ENCODE data around the gene ERC1.

ERC1 gene

GRCh38 chr12:1445807-1446206 is 454.8 kb downstream of the ERC1 start:
- H3K4me3 Mint-ChIP-seq, result no peak overlapping the region
- DNase-seq (ENCODE audit: low spot score in 2 of 2) (no peak), ATAC-seq (replicated peaks; ENCODE audit: extremely low read depth, poor library complexity, severe bottlenecking) (no peak)
- no peak overlapping the region for H3K27ac Mint-ChIP-seq (ENCODE audit: low read depth)
- no peaks in the 10 kb centered on the region for H3K27me3 Mint-ChIP-seq
- no peaks in the 10 kb centered on the region for H3K9me3 Mint-ChIP-seq
- H3K4me1 Mint-ChIP-seq, result no peaks in the 10 kb centered on the region
- H3K36me3 Mint-ChIP-seq (ENCODE audit: insufficient read depth), result peaks cover 18% of the 10 kb centered on the region

DNA sequence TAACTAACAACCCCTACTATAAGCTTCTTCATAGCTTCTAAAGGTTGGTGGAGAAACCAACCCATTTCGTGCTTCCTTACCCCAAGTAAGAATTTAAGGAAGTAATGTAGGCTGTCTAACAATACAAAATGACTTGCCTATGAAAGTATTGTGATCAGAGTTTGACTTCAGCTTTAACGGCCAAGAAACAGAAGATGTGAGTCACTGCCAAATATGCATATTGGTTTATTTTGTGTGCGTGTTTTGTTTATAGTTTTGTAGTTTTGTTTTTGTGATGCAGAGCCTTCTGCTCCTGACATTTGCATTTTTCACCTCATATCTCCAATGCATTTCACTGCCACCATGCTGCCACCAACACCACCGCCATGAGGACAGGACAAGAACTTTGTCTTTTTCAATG is 457.3 kb downstream of the ERC1 start:
- no peak for ATAC-seq (replicated peaks; ENCODE audit: extremely low read depth, poor library complexity, severe bottlenecking)
- H3K36me3 Mint-ChIP-seq (ENCODE audit: insufficient read depth), result peaks cover 18% of the 10 kb centered on the region
- H3K4me3 Mint-ChIP-seq, result no peak overlapping the region
- no peaks in the 10 kb centered on the region for H3K27me3 Mint-ChIP-seq
- no peak for DNase-seq (ENCODE audit: low spot score in 2 of 2)
- no peak overlapping the region for H3K27ac Mint-ChIP-seq (ENCODE audit: low read depth)
- H3K9me3 Mint-ChIP-seq, result no peaks in the 10 kb centered on the region
- H3K4me1 Mint-ChIP-seq, result no peaks in the 10 kb centered on the region

DNA sequence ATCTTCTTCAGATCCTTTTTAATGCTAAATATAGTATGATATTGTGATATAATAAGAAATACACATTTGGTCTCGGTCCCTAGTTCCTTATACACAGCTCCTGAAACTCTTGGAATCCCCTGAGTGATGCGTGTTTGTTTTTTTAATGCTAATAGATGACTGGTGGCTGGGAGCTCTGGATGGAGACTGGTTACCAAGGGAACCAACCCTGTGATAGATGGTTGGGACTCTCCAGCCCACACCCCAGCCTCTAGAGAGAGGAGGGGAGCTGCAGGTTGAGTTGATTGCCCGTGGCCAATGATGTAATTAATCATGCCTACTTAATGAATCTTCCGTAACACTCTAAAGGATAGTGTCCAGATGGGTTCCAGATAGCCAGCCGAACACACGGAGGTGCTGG is 462.8 kb downstream of the ERC1 start:
- Mint-ChIP-seq H3K27me3 (no peaks in the 10 kb centered on the region), H3K36me3 (ENCODE audit: insufficient read depth) (peaks cover 3% of the 10 kb centered on the region), H3K9me3 (no peaks in the 10 kb centered on the region), H3K4me3 (no peak overlapping the region), H3K27ac (ENCODE audit: low read depth) (no peak overlapping the region), H3K4me1 (no peaks in the 10 kb centered on the region)
- no peak for DNase-seq (ENCODE audit: low spot score in 2 of 2)
- no peak for ATAC-seq (replicated peaks; ENCODE audit: extremely low read depth, poor library complexity, severe bottlenecking)

DNA sequence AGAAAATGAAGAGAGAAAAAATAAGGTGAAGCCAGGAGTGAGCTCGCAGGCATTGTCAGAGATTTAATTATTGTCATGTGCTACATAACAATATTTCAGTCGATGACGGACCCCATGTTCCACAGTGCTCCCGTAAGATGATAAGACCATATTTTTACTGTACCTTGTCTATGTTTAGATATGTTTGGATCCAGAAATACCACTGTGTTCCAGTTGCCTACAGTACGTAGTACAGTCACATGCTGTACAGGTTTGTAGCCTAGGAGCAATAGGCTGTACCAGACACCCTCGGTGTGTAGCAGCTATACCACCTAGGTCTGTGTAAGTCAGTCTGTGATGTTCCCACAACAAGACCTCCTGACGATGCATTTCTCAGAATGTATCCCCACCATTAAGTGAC is 465.9 kb downstream of the ERC1 start:
- H3K4me3 Mint-ChIP-seq, result no peak overlapping the region
- H3K4me1 Mint-ChIP-seq, result no peaks in the 10 kb centered on the region
- ATAC-seq (replicated peaks; ENCODE audit: extremely low read depth, poor library complexity, severe bottlenecking) (no peak), DNase-seq (ENCODE audit: low spot score in 2 of 2) (no peak)
- no peaks in the 10 kb centered on the region for H3K27me3 Mint-ChIP-seq
- H3K9me3 Mint-ChIP-seq, result no peaks in the 10 kb centered on the region
- no peak overlapping the region for H3K27ac Mint-ChIP-seq (ENCODE audit: low read depth)
- H3K36me3 Mint-ChIP-seq (ENCODE audit: insufficient read depth), result peaks cover 3% of the 10 kb centered on the region

DNA sequence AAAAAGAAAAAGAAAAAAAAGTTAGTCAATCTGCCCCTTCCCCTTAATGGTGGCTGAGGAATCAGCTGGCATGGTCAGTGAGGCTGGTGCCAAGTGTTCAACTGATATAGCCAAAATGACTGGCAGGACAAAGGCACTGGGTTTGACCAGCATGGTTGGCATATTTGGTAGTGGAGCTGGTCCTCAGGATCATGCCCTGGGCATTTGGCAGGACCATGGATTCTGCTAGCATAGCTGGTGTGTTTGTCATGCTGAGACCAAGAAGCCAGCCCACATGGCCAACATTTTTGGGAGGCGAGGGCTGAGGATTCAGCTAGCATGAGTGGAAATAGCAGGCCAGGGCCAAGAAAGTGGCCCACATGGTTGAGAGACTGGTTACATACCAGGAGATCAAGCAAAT is 466.9 kb downstream of the ERC1 start:
- Mint-ChIP-seq H3K9me3 (no peaks in the 10 kb centered on the region), H3K4me3 (no peak overlapping the region), H3K27ac (ENCODE audit: low read depth) (no peak overlapping the region), H3K4me1 (no peaks in the 10 kb centered on the region), H3K36me3 (ENCODE audit: insufficient read depth) (peaks cover 3% of the 10 kb centered on the region), H3K27me3 (no peaks in the 10 kb centered on the region)
- ATAC-seq (replicated peaks; ENCODE audit: extremely low read depth, poor library complexity, severe bottlenecking), result no peak
- no peak for DNase-seq (ENCODE audit: low spot score in 2 of 2)

GRCh38 chr12:1459339-1459738 is 468.3 kb downstream of the ERC1 start:
- no peak overlapping the region for H3K4me3 Mint-ChIP-seq
- no peaks in the 10 kb centered on the region for H3K4me1 Mint-ChIP-seq
- DNase-seq (ENCODE audit: low spot score in 2 of 2) (no peak), ATAC-seq (replicated peaks; ENCODE audit: extremely low read depth, poor library complexity, severe bottlenecking) (no peak)
- no peak overlapping the region for H3K27ac Mint-ChIP-seq (ENCODE audit: low read depth)
- no peaks in the 10 kb centered on the region for H3K9me3 Mint-ChIP-seq
- no peaks in the 10 kb centered on the region for H3K27me3 Mint-ChIP-seq
- H3K36me3 Mint-ChIP-seq (ENCODE audit: insufficient read depth), result peaks cover 5% of the 10 kb centered on the region

GRCh38 chr12:1463073-1463905 is 472.3 kb downstream of the ERC1 start:
- ATAC-seq (replicated peaks; ENCODE audit: extremely low read depth, poor library complexity, severe bottlenecking) (no peak), DNase-seq (ENCODE audit: low spot score in 2 of 2) (no peak)
- H3K36me3 Mint-ChIP-seq (ENCODE audit: insufficient read depth), result peaks cover 9% of the 10 kb centered on the region
- H3K27me3 Mint-ChIP-seq, result no peaks in the 10 kb centered on the region
- H3K4me1 Mint-ChIP-seq, result no peaks in the 10 kb centered on the region
- no peak overlapping the region for H3K4me3 Mint-ChIP-seq
- no peaks in the 10 kb centered on the region for H3K9me3 Mint-ChIP-seq
- H3K27ac Mint-ChIP-seq (ENCODE audit: low read depth), result no peak overlapping the region

DNA sequence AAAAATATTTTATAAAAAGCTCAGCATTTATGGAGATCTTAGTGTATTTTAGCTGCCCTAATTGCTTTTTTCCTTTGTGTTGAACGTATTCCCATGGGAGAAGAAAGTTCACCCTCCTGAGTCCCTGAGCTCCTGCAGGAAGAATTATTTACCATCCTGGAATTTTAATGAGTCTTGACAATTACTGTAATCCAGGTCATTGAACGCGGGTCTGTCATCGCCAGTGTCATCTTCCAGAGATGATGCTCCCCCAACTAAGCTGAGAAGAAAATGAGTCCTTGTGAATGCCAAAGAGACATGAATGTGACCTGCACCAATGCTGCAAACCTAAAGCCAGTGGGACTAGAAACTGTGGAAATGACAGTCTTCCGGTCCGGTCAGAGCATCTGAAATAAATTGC is 473.9 kb downstream of the ERC1 start:
- no peaks in the 10 kb centered on the region for H3K9me3 Mint-ChIP-seq
- no peak for DNase-seq (ENCODE audit: low spot score in 2 of 2)
- no peak overlapping the region for H3K27ac Mint-ChIP-seq (ENCODE audit: low read depth)
- H3K4me1 Mint-ChIP-seq, result no peaks in the 10 kb centered on the region
- no peak overlapping the region for H3K4me3 Mint-ChIP-seq
- ATAC-seq (replicated peaks; ENCODE audit: extremely low read depth, poor library complexity, severe bottlenecking), result no peak
- peaks cover 8% of the 10 kb centered on the region for H3K36me3 Mint-ChIP-seq (ENCODE audit: insufficient read depth)
- H3K27me3 Mint-ChIP-seq, result no peaks in the 10 kb centered on the region

DNA sequence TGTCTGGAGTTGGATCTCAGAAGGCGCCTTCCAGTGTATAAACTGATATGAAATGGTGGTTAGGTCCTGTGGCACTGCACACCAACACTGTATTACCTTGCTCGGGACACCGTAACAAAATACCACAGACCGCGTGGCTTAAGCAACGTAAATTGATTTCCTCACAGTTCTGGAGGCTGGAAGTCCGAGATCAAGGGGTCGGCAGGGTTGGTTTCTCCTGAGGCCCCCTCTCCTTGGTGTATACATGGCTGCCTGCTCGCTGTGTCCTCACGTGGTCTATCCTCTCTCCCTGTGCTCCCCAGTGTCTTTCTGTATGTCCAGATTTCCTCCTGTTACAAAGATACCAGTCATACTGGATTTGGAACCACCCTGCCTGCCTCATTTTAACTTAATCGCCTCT is 475.0 kb downstream of the ERC1 start:
- H3K4me3 Mint-ChIP-seq, result no peak overlapping the region
- H3K27ac Mint-ChIP-seq (ENCODE audit: low read depth), result no peak overlapping the region
- no peaks in the 10 kb centered on the region for H3K4me1 Mint-ChIP-seq
- ATAC-seq (replicated peaks; ENCODE audit: extremely low read depth, poor library complexity, severe bottlenecking), result no peak
- H3K36me3 Mint-ChIP-seq (ENCODE audit: insufficient read depth), result peaks cover 8% of the 10 kb centered on the region
- no peaks in the 10 kb centered on the region for H3K9me3 Mint-ChIP-seq
- H3K27me3 Mint-ChIP-seq, result no peaks in the 10 kb centered on the region
- no peak for DNase-seq (ENCODE audit: low spot score in 2 of 2)

DNA sequence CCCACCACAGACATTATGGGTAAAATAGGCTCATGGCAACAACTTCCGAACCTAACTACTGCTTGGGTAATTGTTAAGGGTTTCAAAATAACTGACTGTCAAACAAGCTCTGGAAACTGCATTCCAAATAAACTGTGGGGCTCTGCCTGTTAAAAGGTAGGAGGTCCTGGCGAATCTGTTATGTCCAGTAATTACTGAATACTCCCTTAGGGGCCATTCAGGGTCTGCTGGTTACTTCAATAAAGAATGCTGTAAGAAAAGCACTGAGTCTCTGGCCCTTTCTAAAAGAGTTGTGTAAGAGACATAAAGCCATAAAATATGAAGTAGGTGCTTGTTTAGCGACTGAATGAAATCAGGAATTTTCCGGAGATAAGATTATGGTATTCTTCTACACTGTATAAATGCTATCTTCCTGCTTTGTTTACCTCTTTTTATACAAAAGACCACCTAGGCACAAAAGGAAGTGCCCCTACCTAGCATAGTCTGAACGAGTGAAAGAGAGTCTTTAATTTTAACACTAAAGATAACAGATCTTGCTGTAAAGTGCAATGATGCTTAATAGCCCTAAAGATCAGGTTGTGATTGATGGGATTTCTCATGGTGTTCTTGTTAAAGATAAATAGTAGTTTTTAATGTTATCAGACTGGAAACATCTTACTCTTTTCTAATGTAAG is 475.6 kb downstream of the ERC1 start:
- Mint-ChIP-seq H3K9me3 (no peaks in the 10 kb centered on the region), H3K4me3 (no peak overlapping the region), H3K4me1 (no peaks in the 10 kb centered on the region), H3K36me3 (ENCODE audit: insufficient read depth) (peaks cover 8% of the 10 kb centered on the region), H3K27ac (ENCODE audit: low read depth) (no peak overlapping the region), H3K27me3 (no peaks in the 10 kb centered on the region)
- no peak for ATAC-seq (replicated peaks; ENCODE audit: extremely low read depth, poor library complexity, severe bottlenecking)
- DNase-seq (ENCODE audit: low spot score in 2 of 2), result no peak

DNA sequence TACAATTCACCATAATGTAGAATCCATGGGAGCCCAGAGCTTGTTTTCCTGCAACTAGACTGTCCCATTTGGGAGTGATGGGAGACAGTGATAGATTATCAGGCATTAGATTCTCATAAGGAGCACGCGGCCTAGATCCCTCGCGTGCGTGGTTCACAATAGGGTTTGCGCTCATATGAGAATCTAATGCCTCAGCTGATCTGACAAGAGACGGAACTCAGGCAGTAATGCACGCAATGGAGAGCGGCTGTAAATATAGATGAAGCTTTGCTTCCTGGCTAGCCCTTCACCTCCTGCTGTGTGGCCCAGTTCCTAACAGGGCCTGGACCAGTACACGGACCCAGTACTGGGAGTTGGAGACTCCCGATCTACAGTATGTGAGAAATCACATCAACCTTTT is 476.7 kb downstream of the ERC1 start:
- Mint-ChIP-seq H3K27ac (ENCODE audit: low read depth) (no peak overlapping the region), H3K27me3 (no peaks in the 10 kb centered on the region), H3K36me3 (ENCODE audit: insufficient read depth) (peaks cover 8% of the 10 kb centered on the region), H3K9me3 (no peaks in the 10 kb centered on the region), H3K4me3 (no peak overlapping the region), H3K4me1 (peaks cover 6% of the 10 kb centered on the region)
- ATAC-seq (replicated peaks; ENCODE audit: extremely low read depth, poor library complexity, severe bottlenecking), result no peak
- no peak for DNase-seq (ENCODE audit: low spot score in 2 of 2)

- ATAC-seq (replicated peaks; ENCODE audit: extremely low read depth, poor library complexity, severe bottlenecking) (no peak), DNase-seq (ENCODE audit: low spot score in 2 of 2) (no peak)
- Mint-ChIP-seq H3K4me3 (no peak overlapping the region), H3K9me3 (no peaks in the 10 kb centered on the region), H3K36me3 (ENCODE audit: insufficient read depth) (peaks cover 6% of the 10 kb centered on the region), H3K4me1 (peaks cover 6% of the 10 kb centered on the region), H3K27me3 (no peaks in the 10 kb centered on the region), H3K27ac (ENCODE audit: low read depth) (no peak overlapping the region)
Observed at GRCh38 chr12:1469070-1469469, 478.0 kb downstream of the ERC1 start.

GRCh38 chr12:1470051-1470450 is 479.0 kb downstream of the ERC1 start:
- Mint-ChIP-seq H3K36me3 (ENCODE audit: insufficient read depth) (peaks cover 4% of the 10 kb centered on the region), H3K27ac (ENCODE audit: low read depth) (no peak overlapping the region)
- no peak for DNase-seq (ENCODE audit: low spot score in 2 of 2)

More at GRCh38 chr12:1470051-1470450, 479.0 kb downstream of the ERC1 start:
- H3K4me1 Mint-ChIP-seq, result peaks cover 6% of the 10 kb centered on the region
- H3K4me3 Mint-ChIP-seq, result no peak overlapping the region
- ATAC-seq (replicated peaks; ENCODE audit: extremely low read depth, poor library complexity, severe bottlenecking), result no peak
- H3K9me3 Mint-ChIP-seq, result no peaks in the 10 kb centered on the region
- H3K27me3 Mint-ChIP-seq, result no peaks in the 10 kb centered on the region
